ENCODE results near the gene SCUBE3. TPM values are rescaled to one million over a fixed set of nuclear protein-coding genes. Genes with fewer than 3 reads are reported as not detected.

Gene SCUBE3
- total and polyA plus RNA-seq, 2 of the 13 experiments (the other 11 are each of a cell fraction or from before 2014, with no cell fraction given), result not detected

GRCh38 chr6:35297601-35298481, 84.1 kb downstream of the SCUBE3 start, which contains the start of gene DEF6 (continued):
- TF ChIP-seq, protein P1, sequence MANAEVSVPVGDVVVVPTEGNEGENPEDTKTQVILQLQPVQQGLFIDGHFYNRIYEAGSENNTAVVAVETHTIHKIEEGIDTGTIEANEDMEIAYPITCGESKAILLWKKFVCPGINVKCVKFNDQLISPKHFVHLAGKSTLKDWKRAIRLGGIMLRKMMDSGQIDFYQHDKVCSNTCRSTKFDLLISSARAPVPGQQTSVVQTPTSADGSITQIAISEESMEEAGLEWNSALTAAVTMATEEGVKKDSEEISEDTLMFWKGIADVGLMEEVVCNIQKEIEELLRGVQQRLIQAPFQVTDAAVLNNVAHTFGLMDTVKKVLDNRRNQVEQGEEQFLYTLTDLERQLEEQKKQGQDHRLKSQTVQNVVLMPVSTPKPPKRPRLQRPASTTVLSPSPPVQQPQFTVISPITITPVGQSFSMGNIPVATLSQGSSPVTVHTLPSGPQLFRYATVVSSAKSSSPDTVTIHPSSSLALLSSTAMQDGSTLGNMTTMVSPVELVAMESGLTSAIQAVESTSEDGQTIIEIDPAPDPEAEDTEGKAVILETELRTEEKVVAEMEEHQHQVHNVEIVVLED (CRISPR knock-in tag; IDR thresholded peaks at IDR 0.05; ENCODE audit: borderline replicate concordance), result peak; percentile 72; the same call in 1 of the 2 replicates
- no peak for TF ChIP-seq NFE2L2 (IDR thresholded peaks at IDR 0.05; ENCODE audit: low read length)
- TF ChIP-seq MLLT10 (CRISPR knock-in tag; IDR thresholded peaks at IDR 0.05), result no peak
- no peak for TF ChIP-seq ZBTB8A (CRISPR knock-in tag; IDR thresholded peaks at IDR 0.05; ENCODE audit: borderline replicate concordance, low read depth)
- TF ChIP-seq, protein P2, sequence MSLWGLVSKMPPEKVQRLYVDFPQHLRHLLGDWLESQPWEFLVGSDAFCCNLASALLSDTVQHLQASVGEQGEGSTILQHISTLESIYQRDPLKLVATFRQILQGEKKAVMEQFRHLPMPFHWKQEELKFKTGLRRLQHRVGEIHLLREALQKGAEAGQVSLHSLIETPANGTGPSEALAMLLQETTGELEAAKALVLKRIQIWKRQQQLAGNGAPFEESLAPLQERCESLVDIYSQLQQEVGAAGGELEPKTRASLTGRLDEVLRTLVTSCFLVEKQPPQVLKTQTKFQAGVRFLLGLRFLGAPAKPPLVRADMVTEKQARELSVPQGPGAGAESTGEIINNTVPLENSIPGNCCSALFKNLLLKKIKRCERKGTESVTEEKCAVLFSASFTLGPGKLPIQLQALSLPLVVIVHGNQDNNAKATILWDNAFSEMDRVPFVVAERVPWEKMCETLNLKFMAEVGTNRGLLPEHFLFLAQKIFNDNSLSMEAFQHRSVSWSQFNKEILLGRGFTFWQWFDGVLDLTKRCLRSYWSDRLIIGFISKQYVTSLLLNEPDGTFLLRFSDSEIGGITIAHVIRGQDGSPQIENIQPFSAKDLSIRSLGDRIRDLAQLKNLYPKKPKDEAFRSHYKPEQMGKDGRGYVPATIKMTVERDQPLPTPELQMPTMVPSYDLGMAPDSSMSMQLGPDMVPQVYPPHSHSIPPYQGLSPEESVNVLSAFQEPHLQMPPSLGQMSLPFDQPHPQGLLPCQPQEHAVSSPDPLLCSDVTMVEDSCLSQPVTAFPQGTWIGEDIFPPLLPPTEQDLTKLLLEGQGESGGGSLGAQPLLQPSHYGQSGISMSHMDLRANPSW (CRISPR knock-in tag; IDR thresholded peaks at IDR 0.05; ENCODE audit: borderline replicate concordance), result peak; percentile 63; the same call in 1 of the 2 replicates
- peak; percentile 95 for TF ChIP-seq ZNF619 (CRISPR knock-in tag; IDR thresholded peaks at IDR 0.05)
- no peak for TF ChIP-seq NFE2 (CRISPR knock-in tag; IDR thresholded peaks at IDR 0.05)
- TF ChIP-seq ZNF839 (CRISPR knock-in tag; IDR thresholded peaks at IDR 0.05; ENCODE audit: borderline replicate concordance), result no peak
- TF ChIP-seq SMYD3 (CRISPR knock-in tag; IDR thresholded peaks at IDR 0.05), result peak; percentile 78
- TF ChIP-seq, protein P3, sequence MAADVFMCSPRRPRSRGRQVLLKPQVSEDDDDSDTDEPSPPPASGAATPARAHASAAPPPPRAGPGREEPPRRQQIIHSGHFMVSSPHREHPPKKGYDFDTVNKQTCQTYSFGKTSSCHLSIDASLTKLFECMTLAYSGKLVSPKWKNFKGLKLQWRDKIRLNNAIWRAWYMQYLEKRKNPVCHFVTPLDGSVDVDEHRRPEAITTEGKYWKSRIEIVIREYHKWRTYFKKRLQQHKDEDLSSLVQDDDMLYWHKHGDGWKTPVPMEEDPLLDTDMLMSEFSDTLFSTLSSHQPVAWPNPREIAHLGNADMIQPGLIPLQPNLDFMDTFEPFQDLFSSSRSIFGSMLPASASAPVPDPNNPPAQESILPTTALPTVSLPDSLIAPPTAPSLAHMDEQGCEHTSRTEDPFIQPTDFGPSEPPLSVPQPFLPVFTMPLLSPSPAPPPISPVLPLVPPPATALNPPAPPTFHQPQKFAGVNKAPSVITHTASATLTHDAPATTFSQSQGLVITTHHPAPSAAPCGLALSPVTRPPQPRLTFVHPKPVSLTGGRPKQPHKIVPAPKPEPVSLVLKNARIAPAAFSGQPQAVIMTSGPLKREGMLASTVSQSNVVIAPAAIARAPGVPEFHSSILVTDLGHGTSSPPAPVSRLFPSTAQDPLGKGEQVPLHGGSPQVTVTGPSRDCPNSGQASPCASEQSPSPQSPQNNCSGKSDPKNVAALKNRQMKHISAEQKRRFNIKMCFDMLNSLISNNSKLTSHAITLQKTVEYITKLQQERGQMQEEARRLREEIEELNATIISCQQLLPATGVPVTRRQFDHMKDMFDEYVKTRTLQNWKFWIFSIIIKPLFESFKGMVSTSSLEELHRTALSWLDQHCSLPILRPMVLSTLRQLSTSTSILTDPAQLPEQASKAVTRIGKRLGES (CRISPR knock-in tag; IDR thresholded peaks at IDR 0.05; ENCODE audit: borderline replicate concordance), result no peak
- peak; percentile 38; the same call in 1 of the 2 replicates for TF ChIP-seq CREM (IDR thresholded peaks at IDR 0.05)
- TF ChIP-seq CREM (CRISPR knock-in tag; IDR thresholded peaks at IDR 0.05), result no peak
- no peak for TF ChIP-seq ZNF878 (CRISPR knock-in tag; IDR thresholded peaks at IDR 0.05)
- TF ChIP-seq DR1 (CRISPR knock-in tag; IDR thresholded peaks at IDR 0.05), result 0 out of 2 replicates have a peak, but pooled peaks have one; percentile 20
- peak; percentile 78 for TF ChIP-seq YY1 (IDR thresholded peaks at IDR 0.05; ENCODE audit: insufficient read depth, insufficient replicate concordance, low read depth, low read length)
